ENCODE measurements around the gene NMRK1. TPM values are rescaled to one million over a fixed set of nuclear protein-coding genes. Genes with fewer than 3 reads are reported as not detected.

NMRK1 gene
- total RNA-seq, 1 experiment from 2014 or later = 1.1 TPM

DNA sequence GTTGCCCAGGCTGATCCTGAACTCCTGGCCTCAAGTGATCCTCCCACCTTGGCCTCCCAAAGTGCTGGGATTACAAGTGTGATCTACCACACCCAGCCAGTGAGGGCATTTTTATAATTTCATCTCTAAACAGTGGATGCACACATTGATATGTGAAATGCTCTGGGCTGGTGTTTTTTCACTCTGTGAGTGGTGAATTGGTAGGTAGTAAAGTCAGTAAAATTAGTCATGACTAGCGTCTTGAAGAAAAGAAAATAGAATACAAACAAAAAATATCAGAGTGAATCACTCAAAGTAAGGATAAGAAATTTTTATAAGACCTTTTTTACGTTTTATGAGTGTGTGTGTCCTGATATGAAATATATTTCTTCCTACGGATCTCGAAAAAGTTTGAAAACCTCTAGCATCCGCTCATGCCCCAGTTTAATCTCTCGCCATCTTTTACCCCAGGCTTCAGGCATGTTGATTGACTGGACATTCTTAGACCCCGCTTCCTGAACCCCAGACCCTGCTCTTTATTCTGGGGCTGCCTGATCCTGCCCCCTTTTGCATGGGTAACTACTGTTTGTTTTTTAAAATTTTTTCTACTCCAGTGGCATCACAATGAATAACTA lies 14.3 kb upstream of the NMRK1 start:
- no peaks in the 10 kb centered on the region for H3K4me1 ChIP-seq
- H3K4me3 ChIP-seq (ENCODE audit: low read depth, low read length) = no peak overlapping the region
- intact Hi-C loops (cut with micrococcal nuclease; ENCODE audit: unreplicated experiment) = no loop called here
- no peaks in the 10 kb centered on the region for H3K36me3 ChIP-seq (ENCODE audit: control insufficient read depth, insufficient read depth, low read length)
- no peaks in the 10 kb centered on the region for H3K9me3 Mint-ChIP-seq (ENCODE audit: unreplicated experiment)
- H3K9me3 ChIP-seq = no peaks in the 10 kb centered on the region
- H3K4me1 Mint-ChIP-seq (ENCODE audit: low read depth, unreplicated experiment) = no peaks in the 10 kb centered on the region
- ChIA-PET POLR2A (no interaction called here), CTCF (no interaction called here)
- no peak for DNase-seq
- no peak overlapping the region for H3K27ac Mint-ChIP-seq (ENCODE audit: unreplicated experiment)
- TF ChIP-seq, protein P1, sequence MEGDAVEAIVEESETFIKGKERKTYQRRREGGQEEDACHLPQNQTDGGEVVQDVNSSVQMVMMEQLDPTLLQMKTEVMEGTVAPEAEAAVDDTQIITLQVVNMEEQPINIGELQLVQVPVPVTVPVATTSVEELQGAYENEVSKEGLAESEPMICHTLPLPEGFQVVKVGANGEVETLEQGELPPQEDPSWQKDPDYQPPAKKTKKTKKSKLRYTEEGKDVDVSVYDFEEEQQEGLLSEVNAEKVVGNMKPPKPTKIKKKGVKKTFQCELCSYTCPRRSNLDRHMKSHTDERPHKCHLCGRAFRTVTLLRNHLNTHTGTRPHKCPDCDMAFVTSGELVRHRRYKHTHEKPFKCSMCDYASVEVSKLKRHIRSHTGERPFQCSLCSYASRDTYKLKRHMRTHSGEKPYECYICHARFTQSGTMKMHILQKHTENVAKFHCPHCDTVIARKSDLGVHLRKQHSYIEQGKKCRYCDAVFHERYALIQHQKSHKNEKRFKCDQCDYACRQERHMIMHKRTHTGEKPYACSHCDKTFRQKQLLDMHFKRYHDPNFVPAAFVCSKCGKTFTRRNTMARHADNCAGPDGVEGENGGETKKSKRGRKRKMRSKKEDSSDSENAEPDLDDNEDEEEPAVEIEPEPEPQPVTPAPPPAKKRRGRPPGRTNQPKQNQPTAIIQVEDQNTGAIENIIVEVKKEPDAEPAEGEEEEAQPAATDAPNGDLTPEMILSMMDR (IDR thresholded peaks at IDR 0.05; ENCODE audit: insufficient read depth in 1 of 2, low read depth in 1 of 2, low read length in 1 of 2, severe bottlenecking in 1 of 2, unreplicated experiment in 1 of 2) = no peak
- BruUV-seq (replicated peaks) = no TSS peak
- no peaks in the 10 kb centered on the region for H3K27me3 ChIP-seq (replicated peaks; ENCODE audit: control insufficient read depth, insufficient read depth, low read length)
- H3K36me3 Mint-ChIP-seq (ENCODE audit: insufficient read depth, unreplicated experiment) = no peaks in the 10 kb centered on the region
- no peaks in the 10 kb centered on the region for H3K27me3 Mint-ChIP-seq (ENCODE audit: insufficient read depth, unreplicated experiment)
- no peak overlapping the region for H3K4me3 Mint-ChIP-seq (ENCODE audit: unreplicated experiment)

DNA sequence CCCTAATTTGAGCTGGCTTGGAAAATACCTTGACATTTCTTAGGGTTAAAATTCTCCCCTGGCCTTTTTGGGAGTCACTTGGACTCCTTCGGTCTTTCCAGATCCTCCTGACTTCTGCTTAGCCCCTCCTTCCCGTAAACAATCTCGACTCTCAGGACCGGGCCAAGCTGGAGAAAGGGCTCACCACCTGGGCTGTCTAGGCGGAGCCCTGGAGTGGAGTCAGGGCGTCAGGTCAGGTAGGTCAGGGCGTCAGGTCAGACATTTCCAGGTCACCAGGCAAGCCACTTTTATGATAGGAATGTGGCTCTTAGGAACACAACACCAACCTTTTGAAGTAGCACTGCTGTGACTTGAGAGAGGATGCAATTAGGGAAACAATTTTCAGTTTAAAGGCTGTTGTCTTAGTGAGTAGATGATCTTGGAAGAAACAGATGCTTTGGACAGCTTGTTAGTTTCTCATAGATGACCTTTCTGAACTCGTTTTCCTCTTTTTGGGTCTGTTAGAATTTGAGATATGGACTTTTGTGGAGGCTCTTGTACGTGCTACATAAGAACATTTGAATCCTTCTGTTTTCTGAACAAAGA lies 13.1 kb upstream of the NMRK1 start:
- no peaks in the 10 kb centered on the region for H3K9me3 Mint-ChIP-seq (ENCODE audit: unreplicated experiment)
- CTCF ChIA-PET = no interaction called here
- DNase-seq = peak; percentile 45 to 47
- intact Hi-C loops (cut with micrococcal nuclease; ENCODE audit: unreplicated experiment) = no loop called here
- H3K4me3 Mint-ChIP-seq (ENCODE audit: unreplicated experiment) = peak overlapping the region; percentile 43
- no peak overlapping the region for H3K27ac Mint-ChIP-seq (ENCODE audit: unreplicated experiment)
- no TSS peak for BruUV-seq (replicated peaks)
- Histone ChIP-seq H3K4me3 (ENCODE audit: low read depth, low read length) (no peak overlapping the region), H3K27me3 (replicated peaks; ENCODE audit: control insufficient read depth, insufficient read depth, low read length) (no peaks in the 10 kb centered on the region), H3K36me3 (ENCODE audit: control insufficient read depth, insufficient read depth, low read length) (no peaks in the 10 kb centered on the region), H3K9me3 (no peaks in the 10 kb centered on the region), H3K4me1 (no peaks in the 10 kb centered on the region)
- no peaks in the 10 kb centered on the region for H3K27me3 Mint-ChIP-seq (ENCODE audit: insufficient read depth, unreplicated experiment)
- POLR2A ChIA-PET = interaction anchor here (0.5 kb wide), 1 partner anchor 14 kb away, joined by 7 read pairs; no protein-coding TSS in a partner anchor
- no peaks in the 10 kb centered on the region for H3K4me1 Mint-ChIP-seq (ENCODE audit: low read depth, unreplicated experiment)
- TF ChIP-seq, protein P1 (IDR thresholded peaks at IDR 0.05; ENCODE audit: insufficient read depth in 1 of 2, low read depth in 1 of 2, low read length in 1 of 2, severe bottlenecking in 1 of 2, unreplicated experiment in 1 of 2) = no peak
- H3K36me3 Mint-ChIP-seq (ENCODE audit: insufficient read depth, unreplicated experiment) = no peaks in the 10 kb centered on the region

DNA sequence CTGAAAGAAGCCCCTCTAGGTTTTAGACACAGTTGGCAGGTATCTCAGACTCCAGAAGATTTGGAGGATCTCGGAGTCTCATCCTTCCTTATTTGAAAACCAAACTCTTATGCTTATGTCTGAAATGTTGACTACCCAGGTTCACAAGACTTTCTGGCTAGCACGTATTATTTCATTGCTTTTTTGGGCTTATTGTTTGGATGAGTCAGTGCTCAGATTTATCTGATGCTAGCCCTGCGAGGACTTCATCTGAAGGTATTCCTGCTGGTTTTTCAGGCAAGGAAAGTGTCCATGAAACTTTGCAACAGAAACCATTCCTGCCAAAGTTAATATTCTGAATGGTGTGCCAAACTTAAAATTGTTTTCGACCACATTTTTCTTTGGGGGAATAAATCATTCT lies 8.8 kb upstream of the NMRK1 start:
- Mint-ChIP-seq H3K36me3 (ENCODE audit: insufficient read depth, unreplicated experiment) (no peaks in the 10 kb centered on the region), H3K4me3 (ENCODE audit: unreplicated experiment) (no peak overlapping the region), H3K4me1 (ENCODE audit: low read depth, unreplicated experiment) (no peaks in the 10 kb centered on the region), H3K9me3 (ENCODE audit: unreplicated experiment) (no peaks in the 10 kb centered on the region), H3K27ac (ENCODE audit: unreplicated experiment) (no peak overlapping the region), H3K27me3 (ENCODE audit: insufficient read depth, unreplicated experiment) (no peaks in the 10 kb centered on the region)
- Histone ChIP-seq H3K27me3 (replicated peaks; ENCODE audit: control insufficient read depth, insufficient read depth, low read length) (no peaks in the 10 kb centered on the region), H3K4me3 (ENCODE audit: low read depth, low read length) (no peak overlapping the region), H3K4me1 (no peaks in the 10 kb centered on the region), H3K36me3 (ENCODE audit: control insufficient read depth, insufficient read depth, low read length) (no peaks in the 10 kb centered on the region), H3K9me3 (no peaks in the 10 kb centered on the region)
- ChIA-PET POLR2A (no interaction called here), CTCF (no interaction called here)
- TF ChIP-seq, protein P1 (IDR thresholded peaks at IDR 0.05; ENCODE audit: insufficient read depth in 1 of 2, low read depth in 1 of 2, low read length in 1 of 2, severe bottlenecking in 1 of 2, unreplicated experiment in 1 of 2) = no peak
- no peak for DNase-seq
- no TSS peak for BruUV-seq (replicated peaks)
- intact Hi-C loops (cut with micrococcal nuclease; ENCODE audit: unreplicated experiment) = no loop called here
